T-helper 2 cell (primary cell): ENCODE results near the gene STRIP2.
"Not testable (repeated sequence)": the region's sequence is repeated elsewhere in the genome, so short reads cannot be mapped to it uniquely, and the experiment has no call there.

ENCODE experiments used
- DNase-seq, 5 experiments: peaks; one replicate each; pipeline versions ENCODE4 v3.0.0 to v3.0.0-alpha.2; 2012 to 2022

The STRIP2 gene

DNA sequence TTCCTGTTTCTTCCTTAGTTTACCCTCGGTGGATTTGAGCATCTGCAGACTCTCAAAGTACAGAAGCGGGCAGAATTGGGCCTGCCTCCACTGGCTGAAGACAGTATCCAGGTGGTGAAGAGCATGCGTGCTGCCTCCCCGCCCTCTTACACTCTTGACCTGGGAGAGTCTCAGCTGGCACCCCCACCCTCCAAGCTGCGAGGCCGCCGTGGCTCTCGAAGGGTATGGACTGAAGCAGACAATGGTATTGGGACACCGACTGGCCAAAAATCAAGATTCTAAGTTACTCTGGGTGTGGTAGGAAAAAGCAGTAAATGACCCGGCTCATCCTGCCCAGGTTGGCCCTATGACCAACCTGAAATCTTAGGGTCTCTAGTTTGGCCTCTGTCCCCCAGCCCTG lies 22.2 kb downstream of the STRIP2 start:
- no peak for DNase-seq

DNA sequence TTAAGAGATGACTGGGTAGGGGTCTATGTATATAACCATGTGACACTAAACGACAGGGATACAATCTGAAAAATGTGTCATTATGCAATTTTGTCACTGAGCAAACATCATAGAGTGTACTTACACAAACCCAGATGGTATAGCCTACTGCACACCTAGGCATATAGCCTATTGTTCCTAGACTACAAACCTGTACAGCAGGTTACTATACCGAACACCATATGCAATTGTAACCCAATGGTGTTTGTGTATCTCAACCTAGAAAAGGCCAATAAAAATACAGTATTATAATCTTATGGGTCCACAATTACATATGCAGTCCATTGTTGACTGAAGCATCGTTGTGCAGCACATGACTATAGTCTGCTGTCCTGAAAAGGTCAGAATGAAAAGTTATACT lies 22.9 kb downstream of the STRIP2 start:
- no peak for DNase-seq

DNA sequence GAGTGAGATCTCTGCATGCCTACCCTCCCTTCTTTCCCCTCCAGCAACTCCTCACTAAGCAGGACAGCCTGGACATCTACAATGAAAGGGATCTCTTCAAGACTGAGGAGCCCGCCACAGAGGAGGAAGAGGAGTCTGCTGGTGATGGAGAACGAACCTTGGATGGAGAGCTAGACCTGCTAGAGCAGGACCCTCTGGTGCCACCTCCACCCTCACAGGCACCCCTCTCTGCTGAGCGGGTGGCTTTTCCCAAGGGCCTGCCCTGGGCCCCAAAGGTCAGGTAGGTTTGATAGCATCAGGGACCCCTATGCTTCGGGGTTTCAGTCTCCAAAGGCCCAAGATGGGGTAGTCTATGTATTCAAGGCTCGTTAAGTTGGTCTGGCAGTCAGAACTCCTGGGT lies 23.9 kb downstream of the STRIP2 start:
- DNase-seq = no peak

GRCh38 chr7:129461809-129462208 lies 27.6 kb downstream of the STRIP2 start:
- DNase-seq = no peak

GRCh38 chr7:129462420-129462819 lies 28.2 kb downstream of the STRIP2 start:
- no peak for DNase-seq

DNA sequence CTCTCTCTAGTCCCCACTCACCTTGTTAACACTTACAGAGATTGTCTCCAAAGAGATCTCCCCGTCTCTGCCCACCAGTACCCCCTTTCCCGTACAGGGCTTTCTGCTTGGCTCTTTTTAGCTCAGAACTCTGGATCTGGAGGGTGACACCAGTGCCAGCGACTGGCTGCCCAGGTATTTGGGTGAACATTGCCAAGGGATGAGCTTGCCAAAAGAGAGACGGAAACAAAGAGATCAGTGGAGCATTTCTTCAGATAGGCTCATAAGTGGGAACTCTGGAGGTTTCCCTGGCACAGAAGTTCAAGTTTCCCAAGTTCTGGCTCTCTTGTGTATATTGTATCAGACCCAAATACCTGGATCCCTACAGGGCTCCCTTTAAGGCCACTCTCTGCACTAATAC lies 30.0 kb downstream of the STRIP2 start:
- no peak for DNase-seq

DNA sequence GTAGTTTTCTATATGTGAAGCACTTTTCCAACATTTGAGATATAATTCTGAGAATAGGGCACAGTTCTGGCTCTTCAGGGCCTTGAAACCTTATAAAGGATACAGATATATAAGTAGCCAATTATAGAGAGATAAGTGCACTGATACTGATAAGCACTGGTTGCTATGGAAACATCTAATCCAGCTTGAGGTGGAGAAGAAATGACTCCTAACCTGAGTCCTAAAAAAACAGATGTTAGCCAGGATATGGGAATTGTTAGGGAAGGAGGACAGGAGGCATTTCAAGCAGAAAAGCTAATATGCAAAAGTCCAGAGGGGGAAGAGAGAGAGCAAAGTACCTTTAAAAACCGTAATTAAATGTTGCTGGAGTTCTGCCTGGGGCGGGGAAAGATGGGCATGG lies 30.8 kb downstream of the STRIP2 start:
- no peak for DNase-seq

- no peak for DNase-seq
These were observed 32.6 kb downstream of the STRIP2 start for GRCh38 chr7:129466796-129467195.

- DNase-seq = no peak
These were observed 33.9 kb downstream of the STRIP2 start for GRCh38 chr7:129468087-129468486.

- DNase-seq = no peak
These were observed 34.3 kb downstream of the STRIP2 start for GRCh38 chr7:129468547-129468946.

GRCh38 chr7:129469930-129470329 lies 35.7 kb downstream of the STRIP2 start:
- DNase-seq = no peak

DNA sequence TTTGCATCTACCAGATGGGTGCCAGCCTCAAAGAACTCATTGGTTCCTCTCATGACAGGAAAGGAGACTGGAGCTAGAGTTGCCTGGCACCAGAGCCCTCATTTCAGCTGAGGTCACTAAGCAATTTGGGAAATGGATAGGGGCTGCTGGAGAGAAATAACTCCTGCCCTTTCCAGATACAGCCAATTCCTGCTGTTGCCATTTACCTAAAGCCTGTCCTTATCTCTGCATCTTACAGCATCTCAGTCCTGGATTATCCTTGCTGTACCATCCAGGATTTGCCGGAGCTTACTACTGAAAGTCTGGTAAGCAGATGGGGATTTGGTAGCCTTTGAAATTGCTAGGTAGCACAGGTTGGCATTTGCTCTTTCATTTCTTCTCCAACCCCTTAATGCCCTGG lies 36.2 kb downstream of the STRIP2 start:
- DNase-seq = no peak

DNA sequence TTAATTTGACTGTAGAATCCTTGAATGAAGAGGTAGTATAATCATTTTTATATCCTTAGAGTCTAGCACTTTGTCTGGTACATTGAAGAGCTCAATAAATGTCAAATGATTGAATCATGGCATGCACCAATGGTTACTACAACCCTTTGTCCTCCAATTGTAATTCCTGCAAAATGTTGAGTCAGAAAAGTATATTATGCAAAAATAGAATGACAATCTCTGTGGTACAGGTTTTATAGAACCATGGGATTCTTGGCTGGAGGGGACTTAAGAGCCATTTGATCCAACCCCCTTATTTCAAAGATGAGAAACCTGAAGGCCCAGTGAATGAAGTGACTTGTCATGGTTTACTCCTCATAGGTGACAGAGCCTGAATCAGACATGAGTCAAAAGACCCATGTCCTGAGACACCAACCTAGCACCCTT lies 37.2 kb downstream of the STRIP2 start:
- DNase-seq = no peak

GRCh38 chr7:129475931-129476330 lies 41.7 kb downstream of the STRIP2 start:
- DNase-seq = not testable (repeated sequence)

DNA sequence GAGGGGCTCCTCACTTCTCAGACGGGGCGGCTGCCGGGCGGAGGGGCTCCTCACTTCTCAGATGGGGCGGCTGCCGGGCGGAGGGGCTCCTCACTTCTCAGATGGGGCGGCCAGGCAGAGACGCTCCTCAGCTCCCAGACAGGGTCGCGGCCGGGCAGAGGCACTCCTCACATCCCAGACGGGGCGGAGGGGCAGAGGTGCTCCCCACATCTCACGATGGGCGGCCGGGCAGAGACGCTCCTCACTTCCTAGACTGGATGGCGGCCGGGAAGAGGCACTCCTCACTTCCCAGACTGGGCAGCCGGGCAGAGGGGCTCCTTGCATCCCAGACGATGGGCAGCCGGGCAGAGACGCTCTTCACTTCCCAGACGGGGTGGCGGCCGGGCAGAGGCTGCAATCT lies 42.2 kb downstream of the STRIP2 start:
- DNase-seq = not testable (repeated sequence)

- no peak for DNase-seq
These were observed 45.6 kb downstream of the STRIP2 start for GRCh38 chr7:129479831-129480230.

GRCh38 chr7:129480674-129481363 lies 46.6 kb downstream of the STRIP2 start:
- DNase-seq = no peak

- not testable (repeated sequence) for DNase-seq
These were observed 47.1 kb downstream of the STRIP2 start for GRCh38 chr7:129481376-129481775.

DNA sequence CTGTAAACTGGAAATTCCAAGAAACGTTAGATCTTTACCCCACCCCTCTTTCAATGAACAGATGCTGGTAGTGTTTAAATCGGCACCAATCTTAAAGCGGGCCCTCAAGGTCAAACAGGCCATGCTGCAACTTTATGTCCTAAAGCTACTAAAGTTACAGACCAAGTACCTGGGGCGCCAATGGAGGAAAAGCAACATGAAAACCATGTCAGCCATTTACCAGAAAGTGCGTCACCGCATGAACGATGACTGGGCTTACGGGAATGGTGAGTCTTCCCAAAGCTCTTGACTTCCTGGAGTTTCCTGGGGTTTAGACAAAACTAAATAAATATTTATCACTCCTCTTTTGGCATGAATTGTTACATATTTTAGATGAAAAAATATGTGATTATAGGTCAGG lies 48.5 kb downstream of the STRIP2 start:
- DNase-seq = no peak

DNA sequence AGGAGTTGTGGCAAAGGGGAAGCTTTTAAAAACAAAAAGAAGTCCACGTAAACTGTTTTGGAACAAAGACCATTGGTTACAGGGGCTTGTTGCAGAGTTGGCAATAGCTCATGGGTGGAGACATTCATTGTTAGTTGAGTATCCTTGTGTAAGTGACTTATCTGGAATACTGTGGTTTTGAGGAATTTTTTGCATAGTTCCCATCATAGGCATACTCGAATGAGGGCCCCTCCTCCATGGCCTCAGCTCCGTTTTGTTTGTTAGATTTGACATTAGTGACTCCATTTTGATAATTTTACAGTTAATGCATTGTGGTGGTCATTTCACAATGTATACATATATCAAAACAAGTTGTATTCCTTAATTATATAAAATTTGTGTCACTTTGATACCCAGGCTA lies 55.3 kb downstream of the STRIP2 start:
- no peak for DNase-seq

DNA sequence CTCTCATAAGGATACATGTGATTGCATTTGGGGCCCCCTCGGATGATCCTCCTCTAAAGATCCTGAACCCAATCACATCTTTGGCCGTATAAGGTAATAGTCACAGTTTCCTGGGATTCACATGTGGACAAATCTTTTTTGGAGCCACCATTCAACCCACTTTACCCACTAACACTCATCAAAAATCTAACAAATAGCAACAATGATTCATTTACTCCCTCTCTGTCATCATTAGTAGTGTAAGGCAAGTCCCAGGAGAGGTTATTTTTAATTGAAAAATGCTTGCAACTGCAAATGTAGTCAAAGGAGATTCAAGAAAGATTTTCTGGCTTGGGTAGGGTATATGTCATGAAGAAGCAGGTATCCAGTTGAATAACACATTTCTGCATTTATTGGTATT lies 58.2 kb downstream of the STRIP2 start:
- DNase-seq = no peak

DNA sequence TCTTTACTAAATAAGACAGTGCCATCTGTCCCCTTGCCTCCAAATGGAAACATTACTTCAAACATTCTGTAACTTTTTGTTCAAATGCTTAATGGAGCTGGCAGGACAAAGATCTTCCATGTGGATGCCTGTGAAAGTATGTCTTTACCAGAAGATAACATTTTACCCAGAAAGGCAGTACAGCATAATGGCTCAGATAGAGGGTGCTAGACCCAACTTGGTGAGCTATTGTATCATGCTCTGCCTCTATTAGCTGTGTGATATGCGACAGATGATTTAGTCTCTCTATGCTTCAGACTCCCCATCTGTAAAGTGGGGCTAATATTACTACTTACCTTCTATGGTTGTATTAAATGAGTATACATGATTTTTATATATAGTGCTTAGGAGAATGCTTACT lies 59.3 kb downstream of the STRIP2 start:
- DNase-seq = peak in 1 of 5 experiments; percentile 38

- DNase-seq = peak in 1 of 5 experiments; percentile 87
These were observed 59.8 kb downstream of the STRIP2 start for GRCh38 chr7:129494041-129494440.

- DNase-seq = peak in 1 of 5 experiments; percentile 91
These were observed 61.8 kb downstream of the STRIP2 start for GRCh38 chr7:129495987-129496386.

DNA sequence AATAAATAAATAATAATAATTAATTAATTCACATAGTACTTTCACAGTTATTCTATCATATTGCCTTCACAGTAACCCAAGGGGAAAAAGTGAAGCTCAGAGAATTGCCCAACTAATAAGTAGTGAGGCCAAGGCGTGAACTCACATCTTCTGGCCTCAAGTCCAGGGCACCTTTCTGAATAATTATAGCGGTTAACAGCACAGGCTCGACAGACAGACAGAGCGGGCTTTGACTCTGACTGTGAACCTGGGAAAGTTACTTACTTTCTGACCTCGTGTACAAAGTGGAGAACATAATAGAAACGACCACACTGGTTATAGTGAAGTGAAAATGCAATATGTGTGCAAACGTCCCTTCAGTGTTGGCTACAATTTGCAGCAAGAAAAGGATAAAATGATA lies 62.4 kb downstream of the STRIP2 start:
- DNase-seq = no peak
